DOHH2 (cell line): ENCODE results near the gene ZNF594.
"Not testable (repeated sequence)": the region's sequence is repeated elsewhere in the genome, so short reads cannot be mapped to it uniquely, and the experiment has no call there.

Source experiments
- H3F3A ChIP-seq: fragments of 200-600 bp; sonication (generic), shearing (Covaris generic); 2 replicates; pipeline ENCODE4 v1.6.0; 2016; ENCODE audit warnings: antibody characterized with exemption, mild to moderate bottlenecking; ENCODE audit not compliant: control insufficient read depth, insufficient read depth
- H3K27ac ChIP-seq: fragments of 200-600 bp; sonication (generic); 2 replicates; pipeline ENCODE4 v1.5.1; 2014; ENCODE audit warnings: low read depth, mild to moderate bottlenecking, low read length, moderate library complexity
- H3K27me3 ChIP-seq: fragments of 200-600 bp; sonication (generic); 2 replicates; pipeline ENCODE4 v1.6.1; 2014; ENCODE audit warnings: mild to moderate bottlenecking, low read length, mixed read lengths; ENCODE audit not compliant: control insufficient read depth
- H3K36me3 ChIP-seq: fragments of 200-600 bp; sonication (generic); 2 replicates; pipeline ENCODE4 v1.6.1; 2014; ENCODE audit warnings: mild to moderate bottlenecking, low read length, moderate library complexity, mixed read lengths; ENCODE audit not compliant: control insufficient read depth
- H3K4me1 ChIP-seq: fragments of 200-600 bp; sonication (generic); 2 replicates; pipeline ENCODE4 v1.6.1; 2014; ENCODE audit warnings: mild to moderate bottlenecking, low read length, mixed read lengths; ENCODE audit not compliant: control insufficient read depth
- H3K4me2 ChIP-seq: fragments of 200-600 bp; sonication (generic); 2 replicates; pipeline ENCODE4 v1.6.0; 2014; ENCODE audit warnings: mild to moderate bottlenecking, low read length, moderate library complexity
- H3K4me3 ChIP-seq: fragments of 200-600 bp; sonication (generic); 2 replicates; pipeline ENCODE4 v1.5.1; 2014; ENCODE audit warnings: mild to moderate bottlenecking, low read length, mixed read lengths
- H3K79me2 ChIP-seq: fragments of 200-600 bp; sonication (generic); 2 replicates; pipeline ENCODE4 v1.6.1; 2014; ENCODE audit warnings: mild to moderate bottlenecking, low read length, mixed read lengths; ENCODE audit not compliant: control insufficient read depth
- H3K9me2 ChIP-seq: fragments of 200-600 bp; sonication (generic); replicated peaks from 2 replicates; pipeline ENCODE4 v1.6.1; 2014; ENCODE audit warnings: mild to moderate bottlenecking, low read length, mixed read lengths; ENCODE audit not compliant: control insufficient read depth
- H3K9me3 ChIP-seq: fragments of 200-600 bp; sonication (generic); 2 replicates; pipeline ENCODE4 v1.6.1; 2014; ENCODE audit warnings: antibody characterized with exemption, low read length, mixed read lengths; ENCODE audit not compliant: control insufficient read depth, insufficient read depth
- H4K20me1 ChIP-seq: fragments of 200-600 bp; sonication (generic); 2 replicates; pipeline ENCODE4 v1.6.0; 2014; ENCODE audit warnings: low read depth, mild to moderate bottlenecking, antibody characterized with exemption, low read length, moderate library complexity; ENCODE audit not compliant: control insufficient read depth, insufficient read depth
- CTCF ChIP-seq: fragments of 200-600 bp; sonication (generic); IDR thresholded peaks from one replicate; pipeline ENCODE4 v1.5.1; 2014; ENCODE audit warnings: antibody characterized with exemption, mild to moderate bottlenecking, low read depth, low read length; ENCODE audit not compliant: poor library complexity, severe bottlenecking
- EZH2phosphoT487 ChIP-seq: fragments of 200-600 bp; sonication (generic); IDR thresholded peaks from 2 replicates; pipeline ENCODE4 v1.6.1; 2017; ENCODE audit warnings: borderline replicate concordance, mild to moderate bottlenecking, antibody characterized with exemption, low read length, moderate library complexity, mixed read lengths

Gene ZNF594

GRCh38 chr17:5236938-5237540, 45.4 kb upstream of the ZNF594 start:
- H3K9me3 ChIP-seq, result 0 out of 2 replicates have a peak, but pooled peaks cover 6% of the 10 kb centered on the region
- H3K4me2 ChIP-seq, result peak overlapping the region; percentile 57
- peak overlapping the region; percentile 38 for H3K4me3 ChIP-seq
- no peak for TF ChIP-seq EZH2phosphoT487
- TF ChIP-seq CTCF, result no peak
- H3K36me3 ChIP-seq, result peaks cover 8% of the 10 kb centered on the region
- H3K4me1 ChIP-seq, result peaks cover 74% of the 10 kb centered on the region
- H3K27me3 ChIP-seq, result no peaks in the 10 kb centered on the region
- H3K9me2 ChIP-seq, result no peaks in the 10 kb centered on the region
- H3K27ac ChIP-seq, result peak overlapping the region; percentile 66
- peaks cover 36% of the 10 kb centered on the region for H3F3A ChIP-seq
- peaks cover 7% of the 10 kb centered on the region for H3K79me2 ChIP-seq
- H4K20me1 ChIP-seq, result no peaks in the 10 kb centered on the region

GRCh38 chr17:5234645-5235576, 43.2 kb upstream of the ZNF594 start, which contains the start of gene SCIMP:
Gene SCIMP (minus strand): TSS chr17:5234860. CDS start chr17:5234755, 105 bp downstream.
- peak within 1 kb of the TSS; percentile 90 for H3K4me2 ChIP-seq

GRCh38 chr17:5233492-5233891, 41.8 kb upstream of the ZNF594 start:
- H3K27me3 ChIP-seq, H3K9me2 ChIP-seq, H3K9me3 ChIP-seq, H4K20me1 ChIP-seq: not testable (repeated sequence)
- Histone ChIP-seq H3K4me2 (peak overlapping the region; percentile 90), H3K27ac (peak overlapping the region; percentile 89), H3F3A (peaks cover 34% of the 10 kb centered on the region), H3K79me2 (peaks cover 17% of the 10 kb centered on the region), H3K36me3 (peaks cover 13% of the 10 kb centered on the region), H3K4me1 (peaks cover 91% of the 10 kb centered on the region), H3K4me3 (peak overlapping the region; percentile 73)

More at GRCh38 chr17:5234645-5235576, 43.2 kb upstream of the ZNF594 start, which contains the start of gene SCIMP:
- Histone ChIP-seq H3K36me3 (peaks cover 13% of the 10 kb centered on the region), H3K4me3 (peak within 1 kb of the TSS; percentile 73), H4K20me1 (no peaks in the 10 kb centered on the region), H3K79me2 (peaks cover 17% of the 10 kb centered on the region), H3F3A (peaks cover 33% of the 10 kb centered on the region), H3K27me3 (no peaks in the 10 kb centered on the region), H3K9me2 (no peaks in the 10 kb centered on the region), H3K27ac (peak within 1 kb of the TSS; percentile 89), H3K4me1 (peaks cover 82% of the 10 kb centered on the region), H3K9me3 (0 out of 2 replicates have a peak, but pooled peaks cover 6% of the 10 kb centered on the region)
- TF ChIP-seq CTCF, result no peak
- TF ChIP-seq EZH2phosphoT487, result no peak
